Neural cell (in vitro differentiated cells): Measurements from ENCODE around the gene CSF2. TPM values are rescaled to one million over a fixed set of nuclear protein-coding genes. Genes with fewer than 3 reads are reported as not detected.

Experiments
- H2AFZ ChIP-seq: fragments of 200-600, 300-800 bp; sonication (generic), shearing (Covaris generic); 2 replicates; pipeline ENCODE4 v1.6.0; 2014; ENCODE audit warnings: low read depth, mild to moderate bottlenecking, antibody characterized with exemption, low read length, moderate library complexity
- H3F3A ChIP-seq: fragments of 200-600 bp; shearing (Covaris generic); 2 replicates; pipeline ENCODE4 v1.6.1; 2016; ENCODE audit warnings: mild to moderate bottlenecking, moderate library complexity, mixed read lengths, antibody characterized with exemption, low read length; ENCODE audit not compliant: insufficient read depth, poor library complexity, severe bottlenecking
- H3K27ac ChIP-seq: fragments of 200-600, 300-800 bp; sonication (generic), shearing (Covaris generic); 2 replicates; pipeline ENCODE4 v1.5.1; 2014; ENCODE audit warnings: mild to moderate bottlenecking, low read length, moderate library complexity
- H3K27me3 ChIP-seq: fragments of 300-800, 200-600 bp; sonication (generic), shearing (Covaris generic); 2 replicates; pipeline ENCODE4 v1.6.0; 2014; ENCODE audit warnings: mild to moderate bottlenecking, low read depth, low read length, moderate library complexity; ENCODE audit not compliant: insufficient read depth
- H3K36me3 ChIP-seq: fragments of 300-800, 200-600 bp; sonication (generic), shearing (Covaris generic); 2 replicates; pipeline ENCODE4 v1.5.1; 2014; ENCODE audit warnings: mild to moderate bottlenecking, antibody characterized with exemption, low read length, moderate library complexity; ENCODE audit not compliant: insufficient read depth
- H3K4me2 ChIP-seq: fragments of 300-800, 200-600 bp; sonication (generic), shearing (Covaris generic); 2 replicates; pipeline ENCODE4 v1.6.0; 2014; ENCODE audit warnings: mild to moderate bottlenecking, low read length
- H3K4me3 ChIP-seq: fragments of 300-800, 200-600 bp; sonication (generic), shearing (Covaris generic); 2 replicates; pipeline ENCODE4 v1.5.1; 2014; ENCODE audit warnings: mild to moderate bottlenecking, low read length, moderate library complexity
- H3K79me2 ChIP-seq: fragments of 200-600 bp; shearing (Covaris generic); replicated peaks from 2 replicates; pipeline ENCODE4 v1.6.0; 2014; ENCODE audit warnings: mild to moderate bottlenecking, low read length, moderate library complexity; ENCODE audit not compliant: insufficient read depth
- H3K9ac ChIP-seq: fragments of 300-800, 200-600 bp; sonication (generic), shearing (Covaris generic); 2 replicates; pipeline ENCODE4 v1.6.1; 2016; ENCODE audit warnings: mild to moderate bottlenecking, low read length, mixed read lengths
- H3K9me2 ChIP-seq: fragments of 200-600 bp; shearing (Covaris generic); 2 replicates; pipeline ENCODE4 v1.6.1; 2016; ENCODE audit warnings: mild to moderate bottlenecking, low read length, mixed read lengths; ENCODE audit not compliant: insufficient read depth
- H3K9me3 ChIP-seq: fragments of 200-600, 300-800 bp; sonication (generic), shearing (Covaris generic); 2 replicates; pipeline ENCODE4 v1.6.1; 2016; ENCODE audit warnings: mild to moderate bottlenecking, mixed run types, low read length, moderate library complexity, mixed read lengths
- H4K20me1 ChIP-seq: fragments of 200-600 bp; shearing (Covaris generic); 2 replicates; pipeline ENCODE4 v1.6.1; 2016; ENCODE audit warnings: mild to moderate bottlenecking, mixed run types; ENCODE audit not compliant: insufficient read depth
- CTCF ChIP-seq: fragments of 450-650 bp; IDR thresholded peaks from 2 replicates; pipeline ENCODE4 v1.5.1; 2014; ENCODE audit warnings: antibody characterized with exemption, mild to moderate bottlenecking, moderate library complexity; ENCODE audit not compliant: poor library complexity, severe bottlenecking
- EP300 ChIP-seq: fragments of 450-650 bp; conservative IDR thresholded peaks from 2 replicates; pipeline ENCODE4 v1.6.1; 2014; ENCODE audit warnings: antibody characterized with exemption, mild to moderate bottlenecking, moderate library complexity; ENCODE audit not compliant: poor library complexity, severe bottlenecking
- EZH2 ChIP-seq: fragments of 200-600, 300-800 bp; shearing (Covaris generic), sonication (generic); IDR thresholded peaks from 2 replicates; pipeline ENCODE4 v1.6.1; 2014; ENCODE audit warnings: antibody characterized with exemption, low read length, borderline replicate concordance, mild to moderate bottlenecking; ENCODE audit not compliant: insufficient read depth, poor library complexity, severe bottlenecking
- MXI1 ChIP-seq: fragments of 450-650 bp; conservative IDR thresholded peaks from 2 replicates; pipeline ENCODE4 v1.6.1; 2014; ENCODE audit warnings: antibody characterized with exemption, mild to moderate bottlenecking; ENCODE audit not compliant: poor library complexity, severe bottlenecking
- POLR2AphosphoS5 ChIP-seq: IDR thresholded peaks from 2 replicates; pipeline ENCODE4 v1.6.1; 2012
- RAD21 ChIP-seq: fragments of 450-650 bp; conservative IDR thresholded peaks from 2 replicates; pipeline ENCODE4 v1.6.1; 2014; ENCODE audit warnings: antibody characterized with exemption, mild to moderate bottlenecking, moderate library complexity
- REST ChIP-seq: IDR thresholded peaks from 2 replicates; pipeline ENCODE4 v1.6.1; 2012; ENCODE audit warnings: borderline replicate concordance
- SMC3 ChIP-seq: fragments of 450-650 bp; conservative IDR thresholded peaks from 2 replicates; pipeline ENCODE4 v1.6.1; 2014; ENCODE audit warnings: antibody characterized with exemption, mild to moderate bottlenecking, moderate library complexity; ENCODE audit not compliant: poor library complexity
- TAF1 ChIP-seq: IDR thresholded peaks from 2 replicates; pipeline ENCODE4 v1.6.1; 2012; ENCODE audit warnings: low read depth
- polyA plus RNA-seq: library from polyadenylated mRNA; depleted of rRNA; stranded (reverse); fragments of >200 nt; gene quantifications from 2 replicates; pipeline ENCODE4 v1.2.3, GENCODE V29; 2014

CSF2 gene
- polyA plus RNA-seq, 1 donor from 2014 or later, result not detected

- Histone ChIP-seq H3K27me3 (no peaks in the 10 kb centered on the region), H3K79me2 (no peaks in the 10 kb centered on the region), H3K4me3 (no peak overlapping the region), H3F3A (no peaks in the 10 kb centered on the region), H3K36me3 (no peaks in the 10 kb centered on the region), H3K4me2 (no peak overlapping the region), H3K27ac (no peak overlapping the region), H3K9ac (no peak overlapping the region), H3K9me2 (no peaks in the 10 kb centered on the region), H3K9me3 (no peaks in the 10 kb centered on the region), H2AFZ (no peak overlapping the region), H4K20me1 (no peaks in the 10 kb centered on the region)
- TF ChIP-seq MXI1, result no peak
- TF ChIP-seq TAF1, result no peak
- no peak for TF ChIP-seq REST
- TF ChIP-seq CTCF, result no peak
- no peak for TF ChIP-seq EZH2
- TF ChIP-seq RAD21, result no peak
- TF ChIP-seq POLR2AphosphoS5, result no peak
- no peak for TF ChIP-seq SMC3
- no peak for TF ChIP-seq EP300
These were observed 5.5 kb downstream of the CSF2 start for GRCh38 chr5:132079081-132079480.

- Histone ChIP-seq H4K20me1 (no peaks in the 10 kb centered on the region), H3K79me2 (no peaks in the 10 kb centered on the region)
These were observed 6.0 kb downstream of the CSF2 start for GRCh38 chr5:132079619-132080018.

More at GRCh38 chr5:132079619-132080018, 6.0 kb downstream of the CSF2 start:
- no peaks in the 10 kb centered on the region for H3K36me3 ChIP-seq
- no peak overlapping the region for H3K4me3 ChIP-seq
- no peak overlapping the region for H3K9ac ChIP-seq
- H3K4me2 ChIP-seq, result no peak overlapping the region
- TF ChIP-seq EZH2 (no peak), SMC3 (no peak), POLR2AphosphoS5 (no peak), CTCF (no peak), TAF1 (no peak), REST (no peak), RAD21 (no peak), MXI1 (no peak), EP300 (no peak)
- H3K27ac ChIP-seq, result no peak overlapping the region
- no peaks in the 10 kb centered on the region for H3K9me3 ChIP-seq
- no peaks in the 10 kb centered on the region for H3K9me2 ChIP-seq
- H3K27me3 ChIP-seq, result no peaks in the 10 kb centered on the region
- H2AFZ ChIP-seq, result no peak overlapping the region
- no peaks in the 10 kb centered on the region for H3F3A ChIP-seq
